Caco-2 (cell line): ENCODE data around the gene KLK2. TPM values are rescaled to one million over a fixed set of nuclear protein-coding genes. Genes with fewer than 3 reads are reported as not detected.

ENCODE experiments used
- BruUV-seq: library from RNA; stranded (reverse); fragments of 400-500 nt; replicated peaks from 2 replicates; lab custom pipeline; 2021; lab: Mats Ljungman, UMichigan
- CTCF ChIA-PET: fragments of 300-600 bp; sonication (Branson Sonifier 250); formaldehyde crosslinking; loops from one replicate; lab custom pipeline; 2022; ENCODE audit warnings: antibody characterized with exemption; lab: Charles Lee
- POLR2A ChIA-PET: fragments of 300-600 bp; sonication (Branson Sonifier 250); formaldehyde crosslinking; loops from one replicate; lab custom pipeline; 2022; ENCODE audit warnings: antibody characterized with exemption; lab: Charles Lee
- DNase-seq, 2 experiments: peaks; one replicate each; pipeline versions ENCODE4 v3.0.0 to v3.0.0-alpha.2; 2020 to 2022
- H3K27me3 ChIP-seq: replicated peaks from 2 replicates; pipeline ENCODE4 v1.6.0; 2011; ENCODE audit warnings: low read length; ENCODE audit not compliant: control insufficient read depth, insufficient read depth
- H3K36me3 ChIP-seq: 2 replicates; pipeline ENCODE4 v1.5.1; 2011; ENCODE audit warnings: low read length; ENCODE audit not compliant: control insufficient read depth, insufficient read depth
- H3K4me1 ChIP-seq: fragments of 250-450 bp; sonication (Bioruptor Pico); 2 replicates; pipeline ENCODE4 v1.5.1; 2020; ENCODE audit warnings: mild to moderate bottlenecking
- H3K4me3 ChIP-seq: 2 replicates; pipeline ENCODE4 v1.5.1; 2011; ENCODE audit warnings: low read depth, mild to moderate bottlenecking, control low read depth, low read length
- H3K9me3 ChIP-seq: fragments of 250-450 bp; sonication (Bioruptor Pico); 2 replicates; pipeline ENCODE4 v1.5.1; 2020; ENCODE audit warnings: mild to moderate bottlenecking, moderate library complexity
- H3K27ac Mint-ChIP-seq: one replicate; pipeline ENCODE4 v1.8.0; 2022; ENCODE audit warnings: mixed read lengths; ENCODE audit not compliant: unreplicated experiment
- H3K27me3 Mint-ChIP-seq: one replicate; pipeline ENCODE4 v1.8.0; 2022; ENCODE audit warnings: mixed read lengths; ENCODE audit not compliant: insufficient read depth, unreplicated experiment
- H3K36me3 Mint-ChIP-seq: one replicate; pipeline ENCODE4 v1.8.0; 2022; ENCODE audit warnings: mild to moderate bottlenecking, mixed read lengths; ENCODE audit not compliant: insufficient read depth, unreplicated experiment
- H3K4me1 Mint-ChIP-seq: one replicate; pipeline ENCODE4 v1.8.0; 2022; ENCODE audit warnings: low read depth, mixed read lengths; ENCODE audit not compliant: unreplicated experiment
- H3K4me3 Mint-ChIP-seq: one replicate; pipeline ENCODE4 v1.8.0; 2022; ENCODE audit warnings: mild to moderate bottlenecking, moderate library complexity, mixed read lengths; ENCODE audit not compliant: unreplicated experiment
- H3K9me3 Mint-ChIP-seq: one replicate; pipeline ENCODE4 v1.8.0; 2022; ENCODE audit warnings: mixed read lengths; ENCODE audit not compliant: unreplicated experiment
- intact Hi-C: fragments of 100-400 bp; cut with micrococcal nuclease; formaldehyde crosslinking; loops from one replicate; pipeline ENCODE4 v1.10.0; 2022; ENCODE audit not compliant: unreplicated experiment
- total RNA-seq: library from RNA; stranded (reverse); gene quantifications from 2 replicates; pipeline ENCODE4 v1.2.3, GENCODE V29; 2022
- TF ChIP-seq, protein P1 (sequence below), 2 experiments: fragments of 200-600 bp in 1 of 2; IDR thresholded peaks; 1 replicate in 1 of 2; 2 replicates in 1 of 2; pipeline versions ENCODE4 v1.5.1 to v1.8.0; 2011 to 2022; ENCODE audit warnings: antibody characterized with exemption in 1 of 2, control low read depth in 1 of 2, inconsistent platforms in 1 of 2, low read depth in 1 of 2, low read length in 1 of 2, mild to moderate bottlenecking in 1 of 2, moderate library complexity in 1 of 2; ENCODE audit not compliant: insufficient read depth in 1 of 2, severe bottlenecking in 1 of 2, unreplicated experiment in 1 of 2

Gene KLK2
- total RNA-seq, 1 experiment from 2014 or later: not detected

DNA sequence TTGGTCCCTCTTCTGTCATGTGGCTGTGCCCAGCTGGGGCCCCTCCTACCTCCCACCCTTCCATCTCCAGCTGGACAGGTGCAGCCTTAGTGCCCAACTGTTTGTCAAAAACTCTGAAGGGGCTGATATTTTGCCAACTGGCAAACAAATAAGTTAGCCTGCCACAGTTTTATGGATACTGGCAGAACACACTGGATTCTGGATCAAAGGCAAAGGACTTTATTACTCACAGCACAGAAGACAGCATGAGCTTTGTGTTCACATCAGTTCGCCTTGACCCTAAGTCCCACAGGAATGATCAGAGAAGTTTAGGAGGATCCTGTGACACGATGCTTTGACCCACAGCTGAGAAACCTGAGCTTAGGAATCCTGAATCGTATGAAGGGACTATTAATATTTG lies 16.4 kb downstream of the KLK2 start:
- H3K27me3 ChIP-seq: no peaks in the 10 kb centered on the region
- H3K4me3 ChIP-seq: no peak overlapping the region
- H3K27me3 Mint-ChIP-seq: peaks cover 17% of the 10 kb centered on the region
- H3K36me3 Mint-ChIP-seq: no peaks in the 10 kb centered on the region
- ChIA-PET POLR2A (no interaction called here), CTCF (no interaction called here)
- intact Hi-C loops: no loop called here
- no TSS peak for BruUV-seq
- no peak overlapping the region for H3K27ac Mint-ChIP-seq
- no peak overlapping the region for H3K4me3 Mint-ChIP-seq
- DNase-seq: no peak
- H3K9me3 Mint-ChIP-seq: no peaks in the 10 kb centered on the region
- no peaks in the 10 kb centered on the region for H3K36me3 ChIP-seq
- no peaks in the 10 kb centered on the region for H3K4me1 ChIP-seq
- TF ChIP-seq, protein P1, sequence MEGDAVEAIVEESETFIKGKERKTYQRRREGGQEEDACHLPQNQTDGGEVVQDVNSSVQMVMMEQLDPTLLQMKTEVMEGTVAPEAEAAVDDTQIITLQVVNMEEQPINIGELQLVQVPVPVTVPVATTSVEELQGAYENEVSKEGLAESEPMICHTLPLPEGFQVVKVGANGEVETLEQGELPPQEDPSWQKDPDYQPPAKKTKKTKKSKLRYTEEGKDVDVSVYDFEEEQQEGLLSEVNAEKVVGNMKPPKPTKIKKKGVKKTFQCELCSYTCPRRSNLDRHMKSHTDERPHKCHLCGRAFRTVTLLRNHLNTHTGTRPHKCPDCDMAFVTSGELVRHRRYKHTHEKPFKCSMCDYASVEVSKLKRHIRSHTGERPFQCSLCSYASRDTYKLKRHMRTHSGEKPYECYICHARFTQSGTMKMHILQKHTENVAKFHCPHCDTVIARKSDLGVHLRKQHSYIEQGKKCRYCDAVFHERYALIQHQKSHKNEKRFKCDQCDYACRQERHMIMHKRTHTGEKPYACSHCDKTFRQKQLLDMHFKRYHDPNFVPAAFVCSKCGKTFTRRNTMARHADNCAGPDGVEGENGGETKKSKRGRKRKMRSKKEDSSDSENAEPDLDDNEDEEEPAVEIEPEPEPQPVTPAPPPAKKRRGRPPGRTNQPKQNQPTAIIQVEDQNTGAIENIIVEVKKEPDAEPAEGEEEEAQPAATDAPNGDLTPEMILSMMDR (IDR thresholded peaks at IDR 0.05; ENCODE audit: insufficient read depth in 1 of 2, low read depth in 1 of 2, low read length in 1 of 2, severe bottlenecking in 1 of 2, unreplicated experiment in 1 of 2): no peak
- no peaks in the 10 kb centered on the region for H3K4me1 Mint-ChIP-seq
- no peaks in the 10 kb centered on the region for H3K9me3 ChIP-seq

DNA sequence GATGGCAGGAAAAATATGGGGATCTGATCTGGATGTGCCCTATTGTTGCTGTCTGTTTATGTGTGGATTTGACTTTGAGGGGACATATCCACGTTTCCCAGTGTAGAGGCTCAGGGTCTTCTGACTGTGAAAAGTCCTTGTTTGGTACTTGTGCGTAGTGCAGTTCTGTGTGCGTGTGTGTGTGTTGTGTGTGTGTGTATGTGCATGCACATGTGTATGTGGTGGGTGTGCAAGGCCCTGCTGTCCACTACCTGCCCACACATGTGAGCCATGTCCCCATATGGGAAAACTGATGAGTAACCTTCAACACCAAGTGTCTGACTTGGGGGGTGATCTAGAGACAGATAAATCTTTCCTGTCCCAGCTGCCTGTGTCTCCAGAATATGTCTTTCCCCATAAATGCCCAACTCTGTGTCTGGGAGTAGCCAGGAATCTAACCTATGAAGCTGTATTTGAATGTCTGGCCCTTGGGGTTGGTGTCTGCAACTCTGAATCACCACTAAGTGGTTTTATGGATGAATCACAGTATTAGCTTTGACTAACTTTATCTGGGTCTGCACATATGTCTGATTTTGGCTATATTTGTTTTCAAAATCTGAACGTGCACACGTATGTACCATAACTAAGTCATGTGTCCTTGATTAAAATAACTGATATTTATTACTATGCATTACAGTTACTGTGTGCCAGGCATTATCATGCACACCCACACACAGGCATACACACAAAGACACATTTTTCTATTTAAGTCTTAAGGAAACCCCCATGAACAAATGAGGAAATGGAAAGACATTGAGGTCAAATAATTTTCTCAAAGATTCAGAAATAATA lies 17.4 kb downstream of the KLK2 start:
- intact Hi-C loops: no loop called here
- BruUV-seq: no TSS peak
- ChIA-PET POLR2A (no interaction called here), CTCF (no interaction called here)
- Histone ChIP-seq H3K9me3 (no peaks in the 10 kb centered on the region), H3K36me3 (no peaks in the 10 kb centered on the region), H3K4me3 (no peak overlapping the region), H3K27me3 (no peaks in the 10 kb centered on the region), H3K4me1 (no peaks in the 10 kb centered on the region)
- TF ChIP-seq, protein P1 (IDR thresholded peaks at IDR 0.05; ENCODE audit: insufficient read depth in 1 of 2, low read depth in 1 of 2, low read length in 1 of 2, severe bottlenecking in 1 of 2, unreplicated experiment in 1 of 2): no peak
- Mint-ChIP-seq H3K36me3 (no peaks in the 10 kb centered on the region), H3K9me3 (no peaks in the 10 kb centered on the region), H3K4me3 (no peak overlapping the region), H3K27me3 (peaks cover 13% of the 10 kb centered on the region), H3K4me1 (no peaks in the 10 kb centered on the region), H3K27ac (no peak overlapping the region)
- no peak for DNase-seq

DNA sequence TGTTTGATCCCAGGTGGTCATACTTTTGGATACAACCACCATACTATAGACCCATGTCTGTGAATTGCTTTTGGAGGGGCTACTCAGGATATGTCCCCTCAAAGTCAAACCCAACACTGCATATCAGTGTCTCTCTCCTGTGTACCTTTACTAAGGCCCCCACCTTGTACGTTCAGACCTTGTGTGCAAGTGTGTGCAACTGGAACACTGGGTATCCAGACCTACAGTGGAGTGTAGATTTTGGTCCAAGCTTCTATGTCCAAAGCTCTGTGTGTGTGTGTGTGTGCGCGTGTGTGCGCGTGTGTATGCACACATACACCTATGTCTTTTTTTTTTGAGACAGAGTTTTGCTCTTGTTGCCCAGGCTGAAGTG lies 18.0 kb downstream of the KLK2 start:
- peaks cover 13% of the 10 kb centered on the region for H3K27me3 Mint-ChIP-seq
- Histone ChIP-seq H3K4me1 (no peaks in the 10 kb centered on the region), H3K4me3 (no peak overlapping the region), H3K27me3 (no peaks in the 10 kb centered on the region), H3K36me3 (no peaks in the 10 kb centered on the region), H3K9me3 (no peaks in the 10 kb centered on the region)
- TF ChIP-seq, protein P1 (IDR thresholded peaks at IDR 0.05; ENCODE audit: insufficient read depth in 1 of 2, low read depth in 1 of 2, low read length in 1 of 2, severe bottlenecking in 1 of 2, unreplicated experiment in 1 of 2): no peak
- DNase-seq: no peak
- H3K36me3 Mint-ChIP-seq: no peaks in the 10 kb centered on the region
- H3K9me3 Mint-ChIP-seq: no peaks in the 10 kb centered on the region
- ChIA-PET POLR2A (no interaction called here), CTCF (no interaction called here)
- no peaks in the 10 kb centered on the region for H3K4me1 Mint-ChIP-seq
- H3K27ac Mint-ChIP-seq: no peak overlapping the region
- intact Hi-C loops: no loop called here
- BruUV-seq: no TSS peak
- no peak overlapping the region for H3K4me3 Mint-ChIP-seq
